ENCODE results near the gene ATP2A3.

ATP2A3 gene

DNA sequence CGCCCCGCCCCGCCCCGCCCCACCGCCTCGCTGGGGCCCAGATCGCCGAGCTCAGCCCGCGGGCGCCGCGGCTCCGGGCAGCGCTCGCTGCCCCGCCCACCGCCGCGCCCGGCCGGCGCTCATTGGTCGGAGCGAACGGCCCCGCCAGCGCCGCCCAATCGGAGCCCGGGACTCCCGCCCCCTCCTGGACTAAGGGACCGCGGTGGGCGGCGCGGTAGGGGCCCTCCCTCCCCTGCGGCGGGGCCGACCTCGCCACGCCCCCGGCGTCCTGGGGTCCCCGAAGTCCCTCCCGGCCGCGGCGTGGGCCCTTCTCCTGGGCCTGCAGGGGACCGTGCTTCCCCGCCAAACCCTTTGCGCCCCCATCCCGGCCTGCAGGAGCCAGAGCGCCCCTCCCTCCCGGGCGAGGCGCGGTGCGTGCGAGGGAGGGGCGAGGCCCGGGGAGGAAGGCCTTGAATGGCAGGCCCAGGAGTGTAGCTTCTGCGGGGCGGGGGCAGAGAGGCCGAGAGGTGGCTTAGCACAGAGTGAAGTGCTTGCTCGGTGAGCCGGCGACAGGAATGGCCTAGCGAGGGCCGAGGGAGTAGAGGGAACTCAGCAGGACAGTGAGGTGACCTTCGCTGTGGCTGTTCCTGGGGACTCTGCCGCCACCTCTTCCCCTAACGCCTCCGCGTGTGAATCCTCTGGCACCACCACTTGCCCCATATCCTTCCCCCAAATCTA lies 71.1 kb downstream of the ATP2A3 start, which contains the start of gene CAMKK1:
TSS of gene CAMKK1 (minus strand) at position 51 of the 717 bp plus-strand sequence. CDS start 7,366 bp downstream, outside the sequence.
- H3K9ac ChIP-seq (ENCODE audit: low read depth, low read length): peak within 1 kb of the TSS; percentile 13
- H3K27me3 ChIP-seq (ENCODE audit: insufficient read depth, low read length): peaks cover 4% of the 10 kb centered on the region; the same call in 1 of the 2 replicates
- H3K4me1 ChIP-seq (ENCODE audit: insufficient read depth, low read length): peaks cover 26% of the 10 kb centered on the region
- no peaks in the 10 kb centered on the region for H3K9me3 ChIP-seq (ENCODE audit: insufficient read depth, low read depth, low read length)
- H3K27ac ChIP-seq (ENCODE audit: low read depth, low read length): no peak within 1 kb of the TSS
- 2% methylated on average over 75 of the region's 75 CpGs for WGBS
- no peaks in the 10 kb centered on the region for H3K36me3 ChIP-seq (ENCODE audit: insufficient read depth, low read length)
- H3K4me3 ChIP-seq (ENCODE audit: low read length): peak within 1 kb of the TSS; percentile 62

DNA sequence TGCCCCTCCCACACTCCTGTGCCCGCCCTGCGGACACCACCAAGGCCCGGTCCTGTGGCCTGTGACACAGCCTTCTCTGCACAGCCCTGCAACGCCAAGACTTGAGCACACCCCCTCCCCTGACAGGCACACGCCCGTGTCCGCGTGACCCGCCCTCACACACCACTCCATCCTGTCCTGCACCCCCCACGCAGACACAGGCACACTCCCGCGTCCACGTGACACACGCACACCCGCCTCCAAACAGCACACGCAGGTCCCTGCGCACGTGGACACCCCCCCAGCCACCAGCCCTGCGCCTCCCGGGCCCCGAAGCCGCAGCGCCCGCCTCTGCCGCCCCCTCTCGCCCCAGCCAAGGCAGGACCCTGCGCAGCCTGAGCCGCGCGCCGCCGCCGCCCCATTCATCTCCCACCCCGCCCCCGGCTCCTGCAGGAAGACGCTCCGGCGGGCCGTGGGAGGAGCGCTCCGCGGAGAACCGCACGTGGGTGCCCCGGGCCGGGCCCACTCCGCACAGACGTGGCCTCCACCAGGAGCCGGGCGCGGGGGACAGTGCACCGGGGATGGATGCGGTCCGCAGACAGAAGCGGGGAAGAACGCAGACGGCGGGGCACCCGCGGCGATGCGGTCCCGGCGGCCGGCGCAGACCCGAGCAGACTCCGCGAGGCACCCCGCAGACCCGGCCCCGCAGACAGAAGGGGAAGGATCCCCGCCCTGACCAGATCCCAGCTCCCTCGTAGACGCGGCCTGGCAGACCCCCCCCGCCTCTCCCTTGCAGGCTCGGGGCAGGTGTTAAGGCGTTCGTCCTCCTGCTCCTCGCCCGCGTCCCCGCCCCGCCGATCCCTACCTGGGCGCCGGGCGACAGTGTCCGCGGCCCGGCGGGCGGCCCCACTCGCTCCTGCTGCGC lies 71.9 kb downstream of the ATP2A3 start:
- WGBS: under 1% methylated on average over 96 of the region's 96 CpGs
- H3K36me3 ChIP-seq (ENCODE audit: insufficient read depth, low read length): no peaks in the 10 kb centered on the region
- H3K4me3 ChIP-seq (ENCODE audit: low read length): peak overlapping the region; percentile 62
- H3K4me1 ChIP-seq (ENCODE audit: insufficient read depth, low read length): peaks cover 30% of the 10 kb centered on the region
- H3K9ac ChIP-seq (ENCODE audit: low read depth, low read length): peak overlapping the region; percentile 1; the same call in 1 of the 2 replicates
- no peaks in the 10 kb centered on the region for H3K9me3 ChIP-seq (ENCODE audit: insufficient read depth, low read depth, low read length)
- H3K27ac ChIP-seq (ENCODE audit: low read depth, low read length): no peak overlapping the region
- peaks cover 4% of the 10 kb centered on the region; the same call in 1 of the 2 replicates for H3K27me3 ChIP-seq (ENCODE audit: insufficient read depth, low read length)

DNA sequence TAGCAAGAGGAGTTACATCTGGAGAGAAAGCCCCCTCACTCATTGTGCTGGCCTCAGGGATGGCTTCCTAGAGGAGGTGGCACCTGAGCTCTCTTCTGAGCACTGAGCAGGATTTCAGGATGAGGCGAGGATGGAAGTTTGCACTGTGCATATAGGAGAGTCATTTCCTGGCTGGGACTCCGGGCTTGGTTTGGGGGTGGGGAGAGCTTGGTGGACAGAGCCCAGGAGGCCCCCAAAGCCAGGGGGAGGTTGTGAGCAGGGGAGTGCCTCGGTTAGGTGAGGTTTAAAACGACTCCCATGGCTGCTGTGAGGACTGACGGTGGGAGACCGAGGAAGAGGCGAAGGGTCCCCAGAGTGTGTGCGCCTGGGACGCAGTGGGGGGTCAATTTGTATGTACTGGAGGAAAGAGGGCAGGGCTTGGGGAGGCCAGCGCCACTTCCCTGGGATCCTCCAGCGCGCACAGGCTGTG lies 72.6 kb downstream of the ATP2A3 start:
- H3K9ac ChIP-seq (ENCODE audit: low read depth, low read length): no peak overlapping the region
- 16% methylated on average over 12 of the region's 12 CpGs for WGBS
- no peaks in the 10 kb centered on the region for H3K9me3 ChIP-seq (ENCODE audit: insufficient read depth, low read depth, low read length)
- H3K4me1 ChIP-seq (ENCODE audit: insufficient read depth, low read length): peaks cover 30% of the 10 kb centered on the region
- H3K27me3 ChIP-seq (ENCODE audit: insufficient read depth, low read length): peaks cover 4% of the 10 kb centered on the region; the same call in 1 of the 2 replicates
- H3K36me3 ChIP-seq (ENCODE audit: insufficient read depth, low read length): no peaks in the 10 kb centered on the region
- no peak overlapping the region for H3K27ac ChIP-seq (ENCODE audit: low read depth, low read length)
- H3K4me3 ChIP-seq (ENCODE audit: low read length): peak overlapping the region; percentile 62

GRCh38 chr17:3890878-3891219 lies 73.4 kb downstream of the ATP2A3 start:
- Histone ChIP-seq H3K36me3 (ENCODE audit: insufficient read depth, low read length) (no peaks in the 10 kb centered on the region), H3K4me1 (ENCODE audit: insufficient read depth, low read length) (peaks cover 30% of the 10 kb centered on the region), H3K27ac (ENCODE audit: low read depth, low read length) (no peak overlapping the region), H3K9me3 (ENCODE audit: insufficient read depth, low read depth, low read length) (no peaks in the 10 kb centered on the region), H3K9ac (ENCODE audit: low read depth, low read length) (no peak overlapping the region), H3K27me3 (ENCODE audit: insufficient read depth, low read length) (peaks cover 4% of the 10 kb centered on the region; the same call in 1 of the 2 replicates), H3K4me3 (ENCODE audit: low read length) (no peak overlapping the region)
- 63% methylated on average over 4 of the region's 4 CpGs for WGBS

GRCh38 chr17:3890082-3890877 lies 74.0 kb downstream of the ATP2A3 start:
- Histone ChIP-seq H3K27me3 (ENCODE audit: insufficient read depth, low read length) (peaks cover 4% of the 10 kb centered on the region; the same call in 1 of the 2 replicates), H3K36me3 (ENCODE audit: insufficient read depth, low read length) (0 out of 2 replicates have a peak, but pooled peaks cover under 1% of the 10 kb centered on the region), H3K27ac (ENCODE audit: low read depth, low read length) (no peak overlapping the region), H3K4me1 (ENCODE audit: insufficient read depth, low read length) (peaks cover 30% of the 10 kb centered on the region), H3K4me3 (ENCODE audit: low read length) (no peak overlapping the region), H3K9ac (ENCODE audit: low read depth, low read length) (no peak overlapping the region), H3K9me3 (ENCODE audit: insufficient read depth, low read depth, low read length) (no peaks in the 10 kb centered on the region)
- WGBS: 78% methylated on average over 22 of the region's 22 CpGs

DNA sequence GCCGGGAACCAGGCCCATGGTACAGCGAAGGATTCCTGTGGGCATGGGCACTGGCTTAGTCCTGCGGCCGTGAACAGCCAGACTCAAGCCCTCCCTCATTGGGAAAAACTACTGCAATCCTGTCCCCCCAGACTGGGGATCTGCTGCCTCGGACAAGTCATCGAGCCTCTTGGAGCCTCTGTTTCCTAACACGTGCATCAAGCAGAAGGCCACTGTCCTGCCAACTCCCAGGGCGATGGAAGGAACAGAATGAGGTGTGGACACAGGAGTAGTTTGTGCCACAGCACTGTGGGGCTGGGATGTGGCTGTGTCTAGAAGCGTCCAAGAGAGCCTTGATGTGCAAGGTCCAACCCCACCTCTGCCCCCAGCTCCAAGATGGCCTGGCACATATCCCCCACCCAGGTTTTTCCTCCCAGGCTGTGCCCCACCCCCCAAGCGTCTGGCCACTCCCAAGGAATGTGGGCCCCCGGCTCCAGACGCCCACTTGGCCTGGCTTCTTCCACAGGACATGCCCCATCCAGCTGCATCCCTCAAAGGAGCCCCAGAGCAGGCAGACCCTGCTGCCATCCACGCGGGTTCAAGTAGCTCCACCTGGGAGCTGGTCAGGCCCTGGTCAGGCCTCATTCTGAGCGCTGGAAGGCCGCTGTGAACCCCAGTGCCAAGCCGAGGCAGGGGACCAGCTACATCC lies 74.8 kb downstream of the ATP2A3 start:
- Histone ChIP-seq H3K9ac (ENCODE audit: low read depth, low read length) (0 out of 2 replicates have a peak overlapping the region, but pooled peaks have one; percentile 39), H3K4me3 (ENCODE audit: low read length) (no peak overlapping the region), H3K27ac (ENCODE audit: low read depth, low read length) (no peak overlapping the region), H3K36me3 (ENCODE audit: insufficient read depth, low read length) (peaks cover 8% of the 10 kb centered on the region; the same call in 1 of the 2 replicates), H3K4me1 (ENCODE audit: insufficient read depth, low read length) (peaks cover 30% of the 10 kb centered on the region), H3K9me3 (ENCODE audit: insufficient read depth, low read depth, low read length) (no peaks in the 10 kb centered on the region), H3K27me3 (ENCODE audit: insufficient read depth, low read length) (peaks cover 4% of the 10 kb centered on the region; the same call in 1 of the 2 replicates)
- 87% methylated on average over 17 of the region's 17 CpGs for WGBS

GRCh38 chr17:3888343-3889171 lies 75.7 kb downstream of the ATP2A3 start:
- no peaks in the 10 kb centered on the region for H3K9me3 ChIP-seq (ENCODE audit: insufficient read depth, low read depth, low read length)
- WGBS: 45% methylated on average over 50 of the region's 50 CpGs
- 0 out of 2 replicates have a peak overlapping the region, but pooled peaks have one; percentile 39 for H3K9ac ChIP-seq (ENCODE audit: low read depth, low read length)
- H3K27me3 ChIP-seq (ENCODE audit: insufficient read depth, low read length): peaks cover 4% of the 10 kb centered on the region; the same call in 1 of the 2 replicates
- peak overlapping the region; percentile 15; the same call in 1 of the 2 replicates for H3K27ac ChIP-seq (ENCODE audit: low read depth, low read length)
- H3K4me3 ChIP-seq (ENCODE audit: low read length): no peak overlapping the region
- peaks cover 14% of the 10 kb centered on the region; the same call in 1 of the 2 replicates for H3K36me3 ChIP-seq (ENCODE audit: insufficient read depth, low read length)
- peaks cover 27% of the 10 kb centered on the region for H3K4me1 ChIP-seq (ENCODE audit: insufficient read depth, low read length)

GRCh38 chr17:3887804-3888203 lies 76.4 kb downstream of the ATP2A3 start:
- H3K9ac ChIP-seq (ENCODE audit: low read depth, low read length): no peak overlapping the region
- WGBS: 71% methylated on average over 9 of the region's 9 CpGs
- peaks cover 4% of the 10 kb centered on the region; the same call in 1 of the 2 replicates for H3K27me3 ChIP-seq (ENCODE audit: insufficient read depth, low read length)
- peaks cover 25% of the 10 kb centered on the region for H3K4me1 ChIP-seq (ENCODE audit: insufficient read depth, low read length)
- H3K9me3 ChIP-seq (ENCODE audit: insufficient read depth, low read depth, low read length): no peaks in the 10 kb centered on the region
- H3K36me3 ChIP-seq (ENCODE audit: insufficient read depth, low read length): peaks cover 14% of the 10 kb centered on the region; the same call in 1 of the 2 replicates
- no peak overlapping the region for H3K4me3 ChIP-seq (ENCODE audit: low read length)
- 0 out of 2 replicates have a peak overlapping the region, but pooled peaks have one; percentile 15 for H3K27ac ChIP-seq (ENCODE audit: low read depth, low read length)

GRCh38 chr17:3887394-3887793 lies 76.8 kb downstream of the ATP2A3 start:
- no peak overlapping the region for H3K27ac ChIP-seq (ENCODE audit: low read depth, low read length)
- peaks cover 4% of the 10 kb centered on the region; the same call in 1 of the 2 replicates for H3K27me3 ChIP-seq (ENCODE audit: insufficient read depth, low read length)
- H3K4me1 ChIP-seq (ENCODE audit: insufficient read depth, low read length): peaks cover 25% of the 10 kb centered on the region
- H3K9me3 ChIP-seq (ENCODE audit: insufficient read depth, low read depth, low read length): no peaks in the 10 kb centered on the region
- H3K9ac ChIP-seq (ENCODE audit: low read depth, low read length): no peak overlapping the region
- H3K36me3 ChIP-seq (ENCODE audit: insufficient read depth, low read length): peaks cover 14% of the 10 kb centered on the region; the same call in 1 of the 2 replicates
- H3K4me3 ChIP-seq (ENCODE audit: low read length): no peak overlapping the region
- 78% methylated on average over 2 of the region's 2 CpGs for WGBS
